SK-N-SH (cell line): ENCODE data around the gene ATP6V1B1. TPM values are rescaled to one million over a fixed set of nuclear protein-coding genes. Genes with fewer than 3 reads are reported as not detected.
"Not testable (repeated sequence)": the region's sequence is repeated elsewhere in the genome, so short reads cannot be mapped to it uniquely, and the experiment has no call there.

ENCODE experiments used
- CTCF ChIA-PET: fragments of 300-600, 350-600 bp; formaldehyde crosslinking; extraction: SDS; loops from one replicate; lab custom pipeline; 2021; lab: Yijun Ruan, JAX
- POLR2A ChIA-PET: fragments of 350-600 bp; sonication (Branson Sonifier 250); formaldehyde crosslinking; extraction: SDS; loops from one replicate; lab custom pipeline; 2020; ENCODE audit warnings: antibody characterized with exemption, inconsistent platforms; lab: Yijun Ruan, JAX
- DNase-seq: peaks from one replicate; pipeline ENCODE4 v3.0.0; 2012
- H2AFZ ChIP-seq: fragments of 200-600 bp; sonication (generic); 2 replicates; pipeline ENCODE4 v1.8.1; 2016; ENCODE audit warnings: antibody characterized with exemption, mild to moderate bottlenecking, low read depth
- H3F3A ChIP-seq: fragments of 200-600 bp; sonication (generic); replicated peaks from 2 replicates; pipeline ENCODE3; 2016; ENCODE audit warnings: antibody characterized with exemption, mild to moderate bottlenecking; ENCODE audit not compliant: insufficient read depth
- H3K27ac ChIP-seq, 2 experiments: fragments of 200-500 bp in 1 of 2; fragments of 200-600 bp in 1 of 2; sonication (Bioruptor generic) in 1 of 2; sonication (generic), shearing (Covaris generic) in 1 of 2; 2 replicates each; pipeline versions ENCODE4 v1.5.1 to v1.6.1; 2014 to 2016; ENCODE audit warnings: low read depth in 2 of 2, inconsistent platforms in 1 of 2, low read length in 1 of 2, mild to moderate bottlenecking in 1 of 2, mixed read lengths in 1 of 2
- H3K27me3 ChIP-seq: fragments of 200-600 bp; sonication (generic), shearing (Covaris generic); 2 replicates; pipeline ENCODE4 v1.6.1; 2016; ENCODE audit warnings: mixed run types; ENCODE audit not compliant: insufficient read depth
- H3K36me3 ChIP-seq, 2 experiments: fragments of 200-500 bp in 1 of 2; fragments of 200-600 bp in 1 of 2; sonication (Bioruptor generic) in 1 of 2; sonication (generic) in 1 of 2; replicated peaks in 1 of 2; 2 replicates each; pipeline versions ENCODE3 to v1.5.1; 2014 to 2016; ENCODE audit warnings: low read length in 1 of 2, mild to moderate bottlenecking in 1 of 2; ENCODE audit not compliant: insufficient read depth in 2 of 2, control insufficient read depth in 1 of 2
- H3K4me1 ChIP-seq, 2 experiments: fragments of 200-500 bp in 1 of 2; fragments of 200-600 bp in 1 of 2; sonication (Bioruptor generic) in 1 of 2; sonication (generic), shearing (Covaris generic) in 1 of 2; 2 replicates each; pipeline versions ENCODE4 v1.5.1 to v1.6.1; 2014 to 2016; ENCODE audit warnings: low read depth in 1 of 2, low read length in 1 of 2, mixed run types in 1 of 2; ENCODE audit not compliant: insufficient read depth in 2 of 2, control insufficient read depth in 1 of 2
- H3K4me2 ChIP-seq: fragments of 200-600 bp; sonication (generic), shearing (Covaris generic); 2 replicates; pipeline ENCODE4 v1.6.1; 2017; ENCODE audit warnings: mixed run types
- H3K4me3 ChIP-seq, 2 experiments: fragments of 200-500 bp in 1 of 2; fragments of 200-600 bp in 1 of 2; sonication (Bioruptor generic) in 1 of 2; sonication (generic), shearing (Covaris generic) in 1 of 2; 2 replicates each; pipeline versions ENCODE4 v1.5.1 to v1.8.1; 2014 to 2016; ENCODE audit warnings: low read depth in 2 of 2, inconsistent platforms in 1 of 2, low read length in 1 of 2, mild to moderate bottlenecking in 1 of 2, mixed read lengths in 1 of 2, moderate library complexity in 1 of 2
- H3K79me2 ChIP-seq: fragments of 200-600 bp; sonication (generic); 2 replicates; pipeline ENCODE4 v1.8.1; 2017; ENCODE audit warnings: mild to moderate bottlenecking; ENCODE audit not compliant: insufficient read depth
- H3K9ac ChIP-seq: fragments of 200-600 bp; sonication (generic); 2 replicates; pipeline ENCODE4 v1.6.1; 2017; ENCODE audit warnings: mixed run types
- H3K9me2 ChIP-seq: fragments of 200-600 bp; sonication (generic); 2 replicates; pipeline ENCODE4 v1.6.1; 2017; ENCODE audit warnings: mixed run types
- H3K9me3 ChIP-seq: fragments of 200-600 bp; sonication (generic); 2 replicates; pipeline ENCODE4 v1.6.1; 2017; ENCODE audit warnings: mixed run types, mild to moderate bottlenecking, moderate library complexity
- H4K20me1 ChIP-seq: fragments of 200-600 bp; sonication (generic); 2 replicates; pipeline ENCODE4 v1.6.1; 2017; ENCODE audit warnings: mild to moderate bottlenecking, mixed run types; ENCODE audit not compliant: insufficient read depth
- EZH2phosphoT487 ChIP-seq: fragments of 200-600 bp; sonication (generic); IDR thresholded peaks from 2 replicates; pipeline ENCODE4 v1.6.1; 2017; ENCODE audit warnings: low read depth, mixed run types, mild to moderate bottlenecking, antibody characterized with exemption, moderate library complexity, borderline replicate concordance
- FOXJ3 ChIP-seq: sonication (generic); formaldehyde crosslinking; IDR thresholded peaks from 2 replicates; pipeline ENCODE4 v1.5.1; 2020; ENCODE audit warnings: mild to moderate bottlenecking, missing genetic modification reagents
- JUND ChIP-seq: IDR thresholded peaks from 2 replicates; pipeline ENCODE4 v1.4.0; 2012
- MEF2A ChIP-seq: IDR thresholded peaks from 2 replicates; pipeline ENCODE4 v1.4.0; 2012; ENCODE audit warnings: low read depth, borderline replicate concordance
- MXI1 ChIP-seq: IDR thresholded peaks from 2 replicates; pipeline ENCODE4 v1.6.1; 2012; ENCODE audit warnings: mild to moderate bottlenecking, low read depth, low read length, improper control_type of control experiment
- NRF1 ChIP-seq: IDR thresholded peaks from 2 replicates; pipeline ENCODE4 v1.6.1; 2012; ENCODE audit warnings: low read depth, mild to moderate bottlenecking, low read length
- POLR2AphosphoS5 ChIP-seq: IDR thresholded peaks from 2 replicates; pipeline ENCODE4 v1.6.1; 2012; ENCODE audit warnings: low read depth, low read length
- RCOR1 ChIP-seq: fragments of 150-350 bp; IDR thresholded peaks from 2 replicates; pipeline ENCODE4 v1.6.1; 2017; ENCODE audit warnings: antibody characterized with exemption, low read length
- RFX5 ChIP-seq: IDR thresholded peaks from 2 replicates; pipeline ENCODE4 v1.6.1; 2012; ENCODE audit warnings: mild to moderate bottlenecking, improper control_type of control experiment, low read length
- RXRA ChIP-seq: IDR thresholded peaks from 2 replicates; pipeline ENCODE4 v1.4.0; 2012; ENCODE audit warnings: low read depth, mild to moderate bottlenecking, borderline replicate concordance
- SMC3 ChIP-seq: IDR thresholded peaks from 2 replicates; pipeline ENCODE4 v1.6.1; 2012; ENCODE audit warnings: low read depth, low read length, improper control_type of control experiment
- TCF12 ChIP-seq: IDR thresholded peaks from 2 replicates; pipeline ENCODE4 v1.4.0; 2012
- WGBS: methylation state at CpG from one replicate; pipeline ENCODE4 v1.1.6; 2017; ENCODE audit warnings: low lambda C conversion rate; 5-methylcytosine and 5-hydroxymethylcytosine counted together
- polyA plus RNA-seq, 3 experiments: library from polyadenylated mRNA; depleted of rRNA; stranded (reverse); fragments of >200 nt; gene quantifications; 2 replicates each; pipeline ENCODE4 v1.2.3, GENCODE V29; 2012
- TF ChIP-seq, protein P1 (sequence below): IDR thresholded peaks from 2 replicates; pipeline ENCODE4 v1.4.0; 2012; ENCODE audit warnings: low read depth, borderline replicate concordance
- TF ChIP-seq, protein P2 (sequence below): IDR thresholded peaks from 2 replicates; pipeline ENCODE4 v1.4.0; 2012; ENCODE audit warnings: low read depth, borderline replicate concordance
- TF ChIP-seq, protein P3 (sequence below): fragments of 150-350 bp; IDR thresholded peaks from 2 replicates; pipeline ENCODE4 v1.6.1; 2016; ENCODE audit warnings: mild to moderate bottlenecking, low read depth, low read length
- TF ChIP-seq, protein P4 (sequence below): IDR thresholded peaks from 2 replicates; pipeline ENCODE4 v1.6.1; 2012; ENCODE audit warnings: mild to moderate bottlenecking, low read depth, low read length, moderate library complexity

ATP6V1B1 gene
- polyA plus RNA-seq, 1 of the 3 experiments (the other 2 are of a cell fraction): 4.9 TPM

DNA sequence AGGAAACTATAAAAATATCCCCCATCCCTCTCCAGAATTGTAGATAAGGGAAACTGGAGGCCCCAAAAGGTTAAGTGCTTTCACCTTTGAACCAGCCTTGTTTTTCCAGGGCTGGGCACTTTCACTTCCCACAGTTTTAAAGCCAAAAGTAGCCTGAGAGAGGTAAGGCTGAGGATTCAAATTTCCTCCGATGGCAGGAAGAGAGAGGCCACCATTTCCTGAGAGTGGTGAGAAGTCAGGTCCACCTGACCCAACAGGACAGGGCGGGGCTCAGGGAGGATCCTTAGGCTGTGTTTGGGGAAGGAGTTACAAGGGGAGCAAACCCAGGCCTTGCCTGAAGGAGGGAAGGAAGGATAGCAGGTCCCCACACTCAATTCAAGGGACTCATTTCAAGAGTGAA lies 63.7 kb downstream of the ATP6V1B1 start (continued):
- TF ChIP-seq POLR2AphosphoS5: no peak
- TF ChIP-seq, protein P1, sequence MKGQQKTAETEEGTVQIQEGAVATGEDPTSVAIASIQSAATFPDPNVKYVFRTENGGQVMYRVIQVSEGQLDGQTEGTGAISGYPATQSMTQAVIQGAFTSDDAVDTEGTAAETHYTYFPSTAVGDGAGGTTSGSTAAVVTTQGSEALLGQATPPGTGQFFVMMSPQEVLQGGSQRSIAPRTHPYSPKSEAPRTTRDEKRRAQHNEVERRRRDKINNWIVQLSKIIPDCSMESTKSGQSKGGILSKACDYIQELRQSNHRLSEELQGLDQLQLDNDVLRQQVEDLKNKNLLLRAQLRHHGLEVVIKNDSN: no peak
- TF ChIP-seq MXI1: no peak
- TF ChIP-seq RXRA: no peak
- TF ChIP-seq, protein P2, sequence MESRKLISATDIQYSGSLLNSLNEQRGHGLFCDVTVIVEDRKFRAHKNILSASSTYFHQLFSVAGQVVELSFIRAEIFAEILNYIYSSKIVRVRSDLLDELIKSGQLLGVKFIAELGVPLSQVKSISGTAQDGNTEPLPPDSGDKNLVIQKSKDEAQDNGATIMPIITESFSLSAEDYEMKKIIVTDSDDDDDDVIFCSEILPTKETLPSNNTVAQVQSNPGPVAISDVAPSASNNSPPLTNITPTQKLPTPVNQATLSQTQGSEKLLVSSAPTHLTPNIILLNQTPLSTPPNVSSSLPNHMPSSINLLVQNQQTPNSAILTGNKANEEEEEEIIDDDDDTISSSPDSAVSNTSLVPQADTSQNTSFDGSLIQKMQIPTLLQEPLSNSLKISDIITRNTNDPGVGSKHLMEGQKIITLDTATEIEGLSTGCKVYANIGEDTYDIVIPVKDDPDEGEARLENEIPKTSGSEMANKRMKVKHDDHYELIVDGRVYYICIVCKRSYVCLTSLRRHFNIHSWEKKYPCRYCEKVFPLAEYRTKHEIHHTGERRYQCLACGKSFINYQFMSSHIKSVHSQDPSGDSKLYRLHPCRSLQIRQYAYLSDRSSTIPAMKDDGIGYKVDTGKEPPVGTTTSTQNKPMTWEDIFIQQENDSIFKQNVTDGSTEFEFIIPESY: no peak

DNA sequence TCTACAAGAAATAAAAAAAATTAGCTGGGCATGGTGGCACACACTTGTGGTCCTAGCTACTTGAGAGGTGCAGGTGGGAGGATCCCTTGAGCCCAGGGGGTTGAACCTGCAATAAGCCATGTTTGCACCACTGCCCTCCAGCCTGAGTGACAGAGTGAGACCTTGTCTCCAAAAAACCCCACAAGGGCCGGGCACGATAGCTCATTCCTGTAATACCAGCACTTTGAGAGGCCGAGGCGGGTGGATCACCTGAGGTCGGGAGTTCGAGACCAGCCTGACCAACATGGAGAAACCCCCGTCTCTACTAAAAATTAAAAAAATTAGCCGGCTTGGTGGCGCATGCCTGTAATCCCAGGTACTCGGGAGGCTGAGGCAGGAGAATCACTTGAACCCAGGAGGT lies 64.2 kb downstream of the ATP6V1B1 start:
- H3K79me2 ChIP-seq, H3K4me2 ChIP-seq, H3K9ac ChIP-seq, H3K4me3 ChIP-seq, H3K27me3 ChIP-seq, H2AFZ ChIP-seq, H3K27ac ChIP-seq, H4K20me1 ChIP-seq, H3K9me2 ChIP-seq, H3K4me1 ChIP-seq, H3K36me3 ChIP-seq, CTCF ChIA-PET, POLR2A ChIA-PET, DNase-seq, H3K9me3 ChIP-seq, H3F3A ChIP-seq: not testable (repeated sequence)
- 84% methylated on average over 10 of the region's 10 CpGs for WGBS

DNA sequence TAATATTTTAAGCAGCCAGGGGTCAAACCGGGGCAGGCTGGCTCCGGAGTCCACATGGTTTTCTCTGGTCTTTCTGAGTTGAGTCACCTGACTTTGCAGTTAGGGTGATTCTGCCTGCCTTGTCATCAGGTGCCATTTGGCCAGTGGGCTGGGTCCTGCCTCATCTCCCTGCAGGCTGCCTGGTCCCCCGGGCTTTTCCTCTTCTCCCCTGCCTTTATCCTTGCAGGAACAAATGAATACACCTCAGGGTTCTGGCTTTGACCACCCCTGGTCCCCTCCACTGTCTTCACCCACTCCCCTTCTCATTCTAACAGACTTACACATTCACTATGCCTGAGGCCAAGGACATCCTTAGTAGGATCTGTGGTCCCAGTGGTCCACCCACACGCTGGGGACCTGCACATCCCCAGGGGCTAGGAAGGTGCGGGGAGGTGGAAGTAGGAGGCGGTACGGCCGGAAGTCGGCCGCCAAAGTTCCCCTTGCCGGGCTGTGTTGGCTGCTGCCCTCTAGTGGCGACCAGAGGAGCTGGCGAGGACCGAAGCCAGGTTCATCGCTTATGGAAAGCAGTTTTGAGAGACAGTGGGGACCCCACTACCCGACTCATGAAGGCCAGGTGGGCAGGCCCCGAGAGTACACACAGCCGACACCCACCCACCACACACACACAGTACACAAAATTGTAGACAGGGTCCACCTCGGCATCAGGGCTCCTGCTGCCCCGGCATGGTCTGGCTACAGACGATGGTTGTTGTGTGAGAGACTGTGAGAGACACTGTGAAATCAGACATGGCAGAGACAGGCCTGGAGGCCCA lies 65.3 kb downstream of the ATP6V1B1 start:
- Histone ChIP-seq H3F3A (no peaks in the 10 kb centered on the region), H2AFZ (peak overlapping the region; percentile 95), H3K4me2 (peak overlapping the region; percentile 58; the same call in 1 of the 2 replicates), H3K9me3 (no peaks in the 10 kb centered on the region), H3K9ac (no peak overlapping the region), H3K36me3 (no peaks in the 10 kb centered on the region), H3K79me2 (no peaks in the 10 kb centered on the region), H3K9me2 (no peaks in the 10 kb centered on the region), H3K4me1 (peaks cover 0 to 3% of the 10 kb centered on the region in 2 experiments; a peak in 1 of 4 replicates), H3K27me3 (no peaks in the 10 kb centered on the region; the same call in 1 of the 2 replicates), H4K20me1 (no peaks in the 10 kb centered on the region), H3K4me3 (peak overlapping the region; percentile 26 to 34; a peak in 3 of 4 replicates), H3K27ac (no peak overlapping the region)
- POLR2A ChIA-PET: interaction anchor here (0.7 to 1.6 kb wide), 2 partner anchors 67 to 659 kb away, joined by 3 to 8 read pairs; partner anchors contain the start of gene NAGK
- WGBS: 13% methylated on average over 11 of the region's 21 CpGs
- CTCF ChIA-PET: interaction anchor here (0.6 to 2.2 kb wide), 22 partner anchors 8 to 223 kb away, joined by 3 to 15 read pairs (median 4); partner anchors contain the start of genes MCEE and NAGK
- peak; percentile 82 for DNase-seq
- TF ChIP-seq EZH2phosphoT487: no peak
- no peak for TF ChIP-seq FOXJ3 (CRISPR knock-in tag)
- TF ChIP-seq, protein P3, sequence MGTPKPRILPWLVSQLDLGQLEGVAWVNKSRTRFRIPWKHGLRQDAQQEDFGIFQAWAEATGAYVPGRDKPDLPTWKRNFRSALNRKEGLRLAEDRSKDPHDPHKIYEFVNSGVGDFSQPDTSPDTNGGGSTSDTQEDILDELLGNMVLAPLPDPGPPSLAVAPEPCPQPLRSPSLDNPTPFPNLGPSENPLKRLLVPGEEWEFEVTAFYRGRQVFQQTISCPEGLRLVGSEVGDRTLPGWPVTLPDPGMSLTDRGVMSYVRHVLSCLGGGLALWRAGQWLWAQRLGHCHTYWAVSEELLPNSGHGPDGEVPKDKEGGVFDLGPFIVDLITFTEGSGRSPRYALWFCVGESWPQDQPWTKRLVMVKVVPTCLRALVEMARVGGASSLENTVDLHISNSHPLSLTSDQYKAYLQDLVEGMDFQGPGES: no peak
- TF ChIP-seq NRF1: no peak
- peak; percentile 34; the same call in 1 of the 2 replicates for TF ChIP-seq RCOR1
- TF ChIP-seq, protein P4, sequence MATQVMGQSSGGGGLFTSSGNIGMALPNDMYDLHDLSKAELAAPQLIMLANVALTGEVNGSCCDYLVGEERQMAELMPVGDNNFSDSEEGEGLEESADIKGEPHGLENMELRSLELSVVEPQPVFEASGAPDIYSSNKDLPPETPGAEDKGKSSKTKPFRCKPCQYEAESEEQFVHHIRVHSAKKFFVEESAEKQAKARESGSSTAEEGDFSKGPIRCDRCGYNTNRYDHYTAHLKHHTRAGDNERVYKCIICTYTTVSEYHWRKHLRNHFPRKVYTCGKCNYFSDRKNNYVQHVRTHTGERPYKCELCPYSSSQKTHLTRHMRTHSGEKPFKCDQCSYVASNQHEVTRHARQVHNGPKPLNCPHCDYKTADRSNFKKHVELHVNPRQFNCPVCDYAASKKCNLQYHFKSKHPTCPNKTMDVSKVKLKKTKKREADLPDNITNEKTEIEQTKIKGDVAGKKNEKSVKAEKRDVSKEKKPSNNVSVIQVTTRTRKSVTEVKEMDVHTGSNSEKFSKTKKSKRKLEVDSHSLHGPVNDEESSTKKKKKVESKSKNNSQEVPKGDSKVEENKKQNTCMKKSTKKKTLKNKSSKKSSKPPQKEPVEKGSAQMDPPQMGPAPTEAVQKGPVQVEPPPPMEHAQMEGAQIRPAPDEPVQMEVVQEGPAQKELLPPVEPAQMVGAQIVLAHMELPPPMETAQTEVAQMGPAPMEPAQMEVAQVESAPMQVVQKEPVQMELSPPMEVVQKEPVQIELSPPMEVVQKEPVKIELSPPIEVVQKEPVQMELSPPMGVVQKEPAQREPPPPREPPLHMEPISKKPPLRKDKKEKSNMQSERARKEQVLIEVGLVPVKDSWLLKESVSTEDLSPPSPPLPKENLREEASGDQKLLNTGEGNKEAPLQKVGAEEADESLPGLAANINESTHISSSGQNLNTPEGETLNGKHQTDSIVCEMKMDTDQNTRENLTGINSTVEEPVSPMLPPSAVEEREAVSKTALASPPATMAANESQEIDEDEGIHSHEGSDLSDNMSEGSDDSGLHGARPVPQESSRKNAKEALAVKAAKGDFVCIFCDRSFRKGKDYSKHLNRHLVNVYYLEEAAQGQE: no peak
- TF ChIP-seq TCF12: no peak
- TF ChIP-seq, protein P1: no peak
- peak; percentile 49 for TF ChIP-seq SMC3
- TF ChIP-seq RFX5: no peak
- no peak for TF ChIP-seq JUND
- TF ChIP-seq MEF2A: no peak
